CD4-positive, alpha-beta T cell (primary cell): Measurements from ENCODE around the gene SH3BP2. TPM values are rescaled to one million over a fixed set of nuclear protein-coding genes. Genes with fewer than 3 reads are reported as not detected.

Experiments used
- ATAC-seq: fragments of 200-7000 bp; cut with Tn5 transposase; one replicate; pipeline ENCODE4 v1.10.0; 2022; ENCODE audit warnings: mild to moderate bottlenecking; ENCODE audit not compliant: poor library complexity
- CTCF ChIA-PET: fragments of 350-600 bp; sonication (Branson Sonifier 250); formaldehyde crosslinking; loops from one replicate; lab custom pipeline; 2021; ENCODE audit warnings: antibody characterized with exemption, inconsistent platforms; lab: Charles Lee
- POLR2A ChIA-PET: fragments of 350-600 bp; sonication (Branson Sonifier 250); formaldehyde crosslinking; loops from one replicate; lab custom pipeline; 2021; ENCODE audit warnings: antibody characterized with exemption, inconsistent platforms; lab: Charles Lee
- DNase-seq, 14 experiments: peaks; one replicate each; pipeline ENCODE4 v3.0.0-alpha.2; 2013 to 2020; ENCODE audit warnings: mixed read lengths in 2 of 14
- H3K27ac ChIP-seq, 2 donors: one replicate each; pipeline versions ENCODE4 v1.5.1 to v1.7.0; 2013; ENCODE audit warnings: low read length in 2 of 2, low read depth in 1 of 2, mild to moderate bottlenecking in 1 of 2
- H3K27me3 ChIP-seq, 2 experiments: 1 replicate in 1 of 2; 2 replicates in 1 of 2; pipeline versions ENCODE4 v1.6.1 to v1.7.0; 2013; ENCODE audit warnings: low read length in 2 of 2, control low read depth in 1 of 2, mild to moderate bottlenecking in 1 of 2, moderate library complexity in 1 of 2; ENCODE audit not compliant: insufficient read depth in 2 of 2, control insufficient read depth in 1 of 2
- H3K36me3 ChIP-seq: one replicate; pipeline ENCODE4 v1.6.1; 2013; ENCODE audit warnings: low read length, control low read depth; ENCODE audit not compliant: insufficient read depth
- H3K4me1 ChIP-seq: one replicate; pipeline ENCODE4 v1.6.1; 2013; ENCODE audit warnings: low read length, control low read depth; ENCODE audit not compliant: insufficient read depth
- H3K4me3 ChIP-seq: one replicate; pipeline ENCODE4 v1.5.1; 2013; ENCODE audit warnings: mild to moderate bottlenecking, low read length, moderate library complexity
- H3K9me3 ChIP-seq, 2 experiments: 1 replicate in 1 of 2; 2 replicates in 1 of 2; pipeline versions ENCODE4 v1.6.1 to v1.7.0; 2013; ENCODE audit warnings: low read length in 2 of 2, mild to moderate bottlenecking in 2 of 2, control low read depth in 1 of 2, moderate library complexity in 1 of 2; ENCODE audit not compliant: control insufficient read depth in 1 of 2, insufficient read depth in 1 of 2
- H3K27ac Mint-ChIP-seq: one replicate; pipeline ENCODE4 v1.8.0; 2020; ENCODE audit warnings: mixed read lengths
- H3K27me3 Mint-ChIP-seq: one replicate; pipeline ENCODE4 v1.8.0; 2021; ENCODE audit warnings: mixed read lengths
- H3K36me3 Mint-ChIP-seq: one replicate; pipeline ENCODE4 v1.8.0; 2021; ENCODE audit warnings: low read depth, mixed read lengths
- H3K4me1 Mint-ChIP-seq: one replicate; pipeline ENCODE4 v1.8.0; 2021; ENCODE audit warnings: low read depth, mixed read lengths
- H3K4me3 Mint-ChIP-seq: one replicate; pipeline ENCODE4 v1.8.0; 2020; ENCODE audit warnings: mild to moderate bottlenecking, mixed read lengths
- H3K9me3 Mint-ChIP-seq: one replicate; pipeline ENCODE4 v1.8.0; 2020; ENCODE audit warnings: mixed read lengths
- intact Hi-C, 2 experiments: fragments of 100-400 bp; cut with DNase I in 1 of 2; cut with micrococcal nuclease in 1 of 2; formaldehyde crosslinking; loops; one replicate each; pipeline versions ENCODE4 v1.15.1 to v1.9.0; 2023 to 2025; cut with DNase I, micrococcal nuclease
- total RNA-seq, 174 experiments: library from RNA in 2 of 174; stranded (reverse) in 2 of 174; gene quantifications; one replicate each; pipeline ENCODE4 v1.2.3 and lab custom pipeline; 2021 to 2026
- TF ChIP-seq, protein P1 (sequence below): fragments of 200-600 bp; IDR thresholded peaks from one replicate; pipeline ENCODE4 v1.8.0; 2022; ENCODE audit warnings: antibody characterized with exemption, mild to moderate bottlenecking

Gene SH3BP2
- total RNA-seq, 2 experiments from 2014 or later = 30.1 to 30.5 TPM

DNA sequence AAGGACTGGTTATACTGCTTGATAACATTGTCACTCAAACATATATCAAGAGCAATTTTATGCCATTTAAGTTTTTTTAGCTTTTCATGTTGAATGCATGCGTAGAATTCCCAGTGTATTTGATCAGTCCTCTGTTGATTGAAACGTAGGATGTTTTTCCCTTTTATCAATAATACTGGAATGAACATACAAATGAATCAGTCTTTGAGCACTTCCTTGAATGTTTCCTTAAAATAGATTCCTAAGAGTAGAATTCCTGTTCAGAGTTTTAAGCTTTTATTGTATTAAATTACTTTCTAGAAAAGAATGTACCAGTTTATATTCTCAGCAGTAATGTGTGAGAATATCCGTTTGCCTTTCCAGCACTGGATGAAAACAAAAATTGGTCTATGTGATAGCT, 88.5 kb downstream of the SH3BP2 start:
- ATAC-seq (no peak), DNase-seq (no peak)
- H3K36me3 Mint-ChIP-seq = peaks cover 89% of the 10 kb centered on the region
- Histone ChIP-seq H3K36me3 (peaks cover 74% of the 10 kb centered on the region), H3K27me3 (no peaks in the 10 kb centered on the region), H3K9me3 (no peaks in the 10 kb centered on the region), H3K27ac (no peak overlapping the region), H3K4me3 (no peak overlapping the region), H3K4me1 (peaks cover 2% of the 10 kb centered on the region)
- ChIA-PET POLR2A (no interaction called here), CTCF (interaction anchor here (1.5 kb wide), 1 partner anchor 118 kb away, joined by 4 read pairs; no protein-coding TSS in a partner anchor)
- peaks cover 24% of the 10 kb centered on the region for H3K4me1 Mint-ChIP-seq
- H3K27me3 Mint-ChIP-seq = no peaks in the 10 kb centered on the region
- TF ChIP-seq, protein P1, sequence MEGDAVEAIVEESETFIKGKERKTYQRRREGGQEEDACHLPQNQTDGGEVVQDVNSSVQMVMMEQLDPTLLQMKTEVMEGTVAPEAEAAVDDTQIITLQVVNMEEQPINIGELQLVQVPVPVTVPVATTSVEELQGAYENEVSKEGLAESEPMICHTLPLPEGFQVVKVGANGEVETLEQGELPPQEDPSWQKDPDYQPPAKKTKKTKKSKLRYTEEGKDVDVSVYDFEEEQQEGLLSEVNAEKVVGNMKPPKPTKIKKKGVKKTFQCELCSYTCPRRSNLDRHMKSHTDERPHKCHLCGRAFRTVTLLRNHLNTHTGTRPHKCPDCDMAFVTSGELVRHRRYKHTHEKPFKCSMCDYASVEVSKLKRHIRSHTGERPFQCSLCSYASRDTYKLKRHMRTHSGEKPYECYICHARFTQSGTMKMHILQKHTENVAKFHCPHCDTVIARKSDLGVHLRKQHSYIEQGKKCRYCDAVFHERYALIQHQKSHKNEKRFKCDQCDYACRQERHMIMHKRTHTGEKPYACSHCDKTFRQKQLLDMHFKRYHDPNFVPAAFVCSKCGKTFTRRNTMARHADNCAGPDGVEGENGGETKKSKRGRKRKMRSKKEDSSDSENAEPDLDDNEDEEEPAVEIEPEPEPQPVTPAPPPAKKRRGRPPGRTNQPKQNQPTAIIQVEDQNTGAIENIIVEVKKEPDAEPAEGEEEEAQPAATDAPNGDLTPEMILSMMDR = no peak
- H3K9me3 Mint-ChIP-seq = no peaks in the 10 kb centered on the region
- intact Hi-C loops = no loop called here
- no peak overlapping the region for H3K4me3 Mint-ChIP-seq
- H3K27ac Mint-ChIP-seq = no peak overlapping the region

DNA sequence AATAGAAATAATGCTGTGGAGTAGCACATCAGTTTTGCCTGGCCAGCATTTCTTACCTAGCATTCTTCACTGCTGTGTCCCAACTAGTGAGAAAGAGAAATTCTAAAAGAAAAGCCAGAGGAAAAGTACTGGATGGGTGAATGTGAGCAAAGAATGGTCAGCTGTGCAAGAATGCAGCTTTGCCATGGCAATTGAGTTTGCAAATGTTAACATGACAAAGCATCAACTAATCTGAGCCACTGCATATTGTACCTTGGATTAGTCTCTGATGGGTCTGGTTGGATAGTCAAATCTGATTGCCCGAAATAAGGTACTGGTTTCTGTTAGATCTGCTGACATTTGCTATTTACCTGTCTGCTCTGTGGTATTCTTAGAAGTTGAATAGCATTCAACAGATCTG, 89.5 kb downstream of the SH3BP2 start:
- no peak for ATAC-seq
- Mint-ChIP-seq H3K4me3 (no peak overlapping the region), H3K9me3 (no peaks in the 10 kb centered on the region), H3K27ac (no peak overlapping the region), H3K4me1 (peaks cover 27% of the 10 kb centered on the region), H3K36me3 (peaks cover 92% of the 10 kb centered on the region), H3K27me3 (no peaks in the 10 kb centered on the region)
- ChIA-PET CTCF (interaction anchor here (1.5 kb wide), 1 partner anchor 119 kb away, joined by 4 read pairs; no protein-coding TSS in a partner anchor), POLR2A (no interaction called here)
- peaks cover 76% of the 10 kb centered on the region for H3K36me3 ChIP-seq
- TF ChIP-seq, protein P1 = no peak
- DNase-seq = no peak
- no peak overlapping the region for H3K27ac ChIP-seq
- H3K27me3 ChIP-seq = no peaks in the 10 kb centered on the region
- H3K9me3 ChIP-seq = no peaks in the 10 kb centered on the region
- no peak overlapping the region for H3K4me3 ChIP-seq
- peaks cover 2% of the 10 kb centered on the region for H3K4me1 ChIP-seq
- intact Hi-C loops = no loop called here

DNA sequence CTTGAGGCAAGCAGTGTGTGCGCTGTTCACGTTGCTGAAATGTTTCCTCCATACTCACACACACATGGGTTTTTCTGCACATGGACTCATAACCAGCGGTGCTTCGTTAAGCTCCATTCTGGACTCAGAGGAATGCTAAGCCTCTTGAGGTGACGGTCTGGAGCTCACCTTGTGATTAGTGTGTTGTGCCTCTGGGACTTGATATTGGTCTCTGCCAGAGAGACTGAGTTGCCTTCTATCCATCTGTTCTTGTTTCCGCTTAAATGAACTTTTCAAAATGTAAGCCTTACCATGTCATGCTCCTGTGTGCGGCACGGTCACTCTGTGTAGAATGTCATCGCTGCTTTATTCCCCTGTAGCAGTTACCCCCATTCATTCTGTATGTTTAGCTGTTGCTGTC, 93.3 kb downstream of the SH3BP2 start:
- H3K27me3 ChIP-seq = no peaks in the 10 kb centered on the region
- TF ChIP-seq, protein P1 = no peak
- H3K36me3 ChIP-seq = peaks cover 78% of the 10 kb centered on the region
- H3K9me3 ChIP-seq = no peaks in the 10 kb centered on the region
- ChIA-PET POLR2A (no interaction called here), CTCF (no interaction called here)
- Mint-ChIP-seq H3K9me3 (no peaks in the 10 kb centered on the region), H3K27ac (peak overlapping the region; percentile 17), H3K4me3 (no peak overlapping the region), H3K4me1 (peaks cover 15% of the 10 kb centered on the region), H3K27me3 (no peaks in the 10 kb centered on the region), H3K36me3 (peaks cover 79% of the 10 kb centered on the region)
- H3K27ac ChIP-seq = no peak overlapping the region
- no peak overlapping the region for H3K4me3 ChIP-seq
- no peak for DNase-seq
- no peak for ATAC-seq
- intact Hi-C loops = no loop called here
- no peaks in the 10 kb centered on the region for H3K4me1 ChIP-seq
